ENCODE results near the gene ATXN7L1.

The ATXN7L1 gene

GRCh38 chr7:105590793-105591192 lies 285.6 kb downstream of the ATXN7L1 start:
- no peak for DNase-seq
- in situ Hi-C loops (cut with MboI; ENCODE audit: low pct_unique_long_range_greater_than_20kb, low sequenced_read_pairs) = no loop called here

GRCh38 chr7:105589356-105590077 lies 286.9 kb downstream of the ATXN7L1 start:
- peak; percentile 75 for DNase-seq
- in situ Hi-C loops (cut with MboI; ENCODE audit: low pct_unique_long_range_greater_than_20kb, low sequenced_read_pairs) = no loop called here

- in situ Hi-C loops (cut with MboI; ENCODE audit: low pct_unique_long_range_greater_than_20kb, low sequenced_read_pairs) = no loop called here
- peak; percentile 8 for DNase-seq
These were observed 288.3 kb downstream of the ATXN7L1 start for GRCh38 chr7:105587909-105588635.

GRCh38 chr7:105585850-105586500 lies 290.4 kb downstream of the ATXN7L1 start:
- no peak for DNase-seq
- in situ Hi-C loops (cut with MboI; ENCODE audit: low pct_unique_long_range_greater_than_20kb, low sequenced_read_pairs) = no loop called here

- DNase-seq = no peak
- in situ Hi-C loops (cut with MboI; ENCODE audit: low pct_unique_long_range_greater_than_20kb, low sequenced_read_pairs) = no loop called here
These were observed 292.2 kb downstream of the ATXN7L1 start for GRCh38 chr7:105584165-105584564.

GRCh38 chr7:105583061-105583460 lies 293.3 kb downstream of the ATXN7L1 start:
- no peak for DNase-seq
- in situ Hi-C loops (cut with MboI; ENCODE audit: low pct_unique_long_range_greater_than_20kb, low sequenced_read_pairs) = no loop called here

- DNase-seq = no peak
- in situ Hi-C loops (cut with MboI; ENCODE audit: low pct_unique_long_range_greater_than_20kb, low sequenced_read_pairs) = no loop called here
These were observed 295.2 kb downstream of the ATXN7L1 start, which contains the start of gene EFCAB10 for GRCh38 chr7:105581066-105581811. EFCAB10 (minus strand) TSS chr7:105581493; CDS start chr7:105581463, 30 bp downstream.

GRCh38 chr7:105580022-105580740 lies 296.2 kb downstream of the ATXN7L1 start:
- in situ Hi-C loops (cut with MboI; ENCODE audit: low pct_unique_long_range_greater_than_20kb, low sequenced_read_pairs) = no loop called here
- no peak for DNase-seq

GRCh38 chr7:105578496-105578895 lies 297.9 kb downstream of the ATXN7L1 start:
- in situ Hi-C loops (cut with MboI; ENCODE audit: low pct_unique_long_range_greater_than_20kb, low sequenced_read_pairs) = no loop called here
- no peak for DNase-seq

- no peak for DNase-seq
- in situ Hi-C loops (cut with MboI; ENCODE audit: low pct_unique_long_range_greater_than_20kb, low sequenced_read_pairs) = no loop called here
These were observed 299.1 kb downstream of the ATXN7L1 start for GRCh38 chr7:105577251-105577650.

GRCh38 chr7:105571891-105572290 lies 304.5 kb downstream of the ATXN7L1 start:
- no peak for DNase-seq
- in situ Hi-C loops (cut with MboI; ENCODE audit: low pct_unique_long_range_greater_than_20kb, low sequenced_read_pairs) = no loop called here

- in situ Hi-C loops (cut with MboI; ENCODE audit: low pct_unique_long_range_greater_than_20kb, low sequenced_read_pairs) = no loop called here
- DNase-seq = no peak
These were observed 308.6 kb downstream of the ATXN7L1 start for GRCh38 chr7:105567821-105568220.

GRCh38 chr7:105567024-105567423 lies 309.4 kb downstream of the ATXN7L1 start:
- in situ Hi-C loops (cut with MboI; ENCODE audit: low pct_unique_long_range_greater_than_20kb, low sequenced_read_pairs) = no loop called here
- no peak for DNase-seq

- in situ Hi-C loops (cut with MboI; ENCODE audit: low pct_unique_long_range_greater_than_20kb, low sequenced_read_pairs) = no loop called here
- DNase-seq = no peak
These were observed 311.2 kb downstream of the ATXN7L1 start for GRCh38 chr7:105565190-105565589.

GRCh38 chr7:105559926-105560325 lies 316.5 kb downstream of the ATXN7L1 start:
- in situ Hi-C loops (cut with MboI; ENCODE audit: low pct_unique_long_range_greater_than_20kb, low sequenced_read_pairs) = no loop called here
- DNase-seq = no peak
